ENCODE data around the gene OTOG.
A peak's percentile ranks its signal among the peaks of the same experiment; 100 is the strongest.

Gene OTOG, protein sequence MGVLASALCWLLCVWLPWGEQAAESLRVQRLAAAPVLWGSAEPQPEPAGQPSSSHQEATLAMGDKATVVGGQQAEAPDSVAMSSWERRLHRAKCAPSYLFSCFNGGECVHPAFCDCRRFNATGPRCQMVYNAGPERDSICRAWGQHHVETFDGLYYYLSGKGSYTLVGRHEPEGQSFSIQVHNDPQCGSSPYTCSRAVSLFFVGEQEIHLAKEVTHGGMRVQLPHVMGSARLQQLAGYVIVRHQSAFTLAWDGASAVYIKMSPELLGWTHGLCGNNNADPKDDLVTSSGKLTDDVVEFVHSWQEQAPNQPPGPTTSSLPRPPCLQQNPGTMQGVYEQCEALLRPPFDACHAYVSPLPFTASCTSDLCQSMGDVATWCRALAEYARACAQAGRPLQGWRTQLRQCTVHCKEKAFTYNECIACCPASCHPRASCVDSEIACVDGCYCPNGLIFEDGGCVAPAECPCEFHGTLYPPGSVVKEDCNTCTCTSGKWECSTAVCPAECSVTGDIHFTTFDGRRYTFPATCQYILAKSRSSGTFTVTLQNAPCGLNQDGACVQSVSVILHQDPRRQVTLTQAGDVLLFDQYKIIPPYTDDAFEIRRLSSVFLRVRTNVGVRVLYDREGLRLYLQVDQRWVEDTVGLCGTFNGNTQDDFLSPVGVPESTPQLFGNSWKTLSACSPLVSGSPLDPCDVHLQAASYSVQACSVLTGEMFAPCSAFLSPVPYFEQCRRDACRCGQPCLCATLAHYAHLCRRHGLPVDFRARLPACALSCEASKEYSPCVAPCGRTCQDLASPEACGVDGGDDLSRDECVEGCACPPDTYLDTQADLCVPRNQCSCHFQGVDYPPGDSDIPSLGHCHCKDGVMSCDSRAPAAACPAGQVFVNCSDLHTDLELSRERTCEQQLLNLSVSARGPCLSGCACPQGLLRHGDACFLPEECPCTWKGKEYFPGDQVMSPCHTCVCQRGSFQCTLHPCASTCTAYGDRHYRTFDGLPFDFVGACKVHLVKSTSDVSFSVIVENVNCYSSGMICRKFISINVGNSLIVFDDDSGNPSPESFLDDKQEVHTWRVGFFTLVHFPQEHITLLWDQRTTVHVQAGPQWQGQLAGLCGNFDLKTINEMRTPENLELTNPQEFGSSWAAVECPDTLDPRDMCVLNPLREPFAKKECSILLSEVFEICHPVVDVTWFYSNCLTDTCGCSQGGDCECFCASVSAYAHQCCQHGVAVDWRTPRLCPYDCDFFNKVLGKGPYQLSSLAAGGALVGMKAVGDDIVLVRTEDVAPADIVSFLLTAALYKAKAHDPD (N-terminal part only)

DNA sequence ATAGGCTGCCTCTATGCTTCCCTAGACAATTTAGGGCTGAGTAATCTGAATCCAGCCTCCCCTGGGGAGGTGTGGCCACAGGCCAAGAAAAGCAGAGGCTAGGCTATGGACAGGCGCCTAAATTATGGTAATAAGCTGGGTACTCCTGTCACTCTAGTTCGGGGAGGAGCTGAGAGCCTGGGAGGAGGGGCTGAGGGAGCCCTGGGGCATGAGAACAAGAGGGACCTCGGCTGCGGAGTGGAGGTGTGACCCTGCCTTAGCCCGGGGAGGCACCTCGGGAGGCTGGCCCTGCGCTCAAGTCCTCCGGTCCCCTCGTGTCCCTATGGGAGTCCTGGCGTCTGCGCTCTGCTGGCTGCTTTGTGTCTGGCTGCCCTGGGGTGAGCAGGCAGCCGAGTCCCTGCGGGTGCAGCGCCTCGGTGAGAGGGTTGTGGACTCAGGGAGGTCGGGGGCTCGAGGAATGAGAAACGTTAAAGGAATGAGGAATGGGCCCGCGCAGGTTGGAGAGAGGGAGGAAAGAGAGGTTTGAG is at the start of gene OTOG:
TSS of gene OTOG (plus strand) at position 209 of the 527 bp plus-strand sequence. CDS start at position 323, 114 bp downstream.
- no peak for DNase-seq

DNA sequence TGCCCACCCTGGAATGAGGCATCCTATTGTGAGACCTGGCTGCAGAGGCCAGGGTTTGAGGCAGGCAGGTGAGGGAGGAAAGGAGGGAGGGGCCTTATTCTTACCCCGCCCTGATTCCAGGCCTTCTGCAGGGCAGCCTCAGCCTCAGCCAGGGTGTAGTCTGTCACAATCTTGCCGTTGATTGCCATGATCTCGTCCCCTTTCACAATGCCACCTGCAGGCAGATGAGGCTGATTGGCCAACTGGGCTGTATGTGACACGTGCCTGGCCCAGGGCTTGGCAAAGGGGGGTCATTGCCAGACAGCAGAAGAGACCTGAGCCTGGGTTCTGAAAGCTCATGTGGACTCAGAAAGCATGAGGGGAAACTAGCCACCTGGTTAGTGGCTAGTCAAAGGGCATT is 49.0 kb upstream of the OTOG start:
- DNase-seq: no peak

DNA sequence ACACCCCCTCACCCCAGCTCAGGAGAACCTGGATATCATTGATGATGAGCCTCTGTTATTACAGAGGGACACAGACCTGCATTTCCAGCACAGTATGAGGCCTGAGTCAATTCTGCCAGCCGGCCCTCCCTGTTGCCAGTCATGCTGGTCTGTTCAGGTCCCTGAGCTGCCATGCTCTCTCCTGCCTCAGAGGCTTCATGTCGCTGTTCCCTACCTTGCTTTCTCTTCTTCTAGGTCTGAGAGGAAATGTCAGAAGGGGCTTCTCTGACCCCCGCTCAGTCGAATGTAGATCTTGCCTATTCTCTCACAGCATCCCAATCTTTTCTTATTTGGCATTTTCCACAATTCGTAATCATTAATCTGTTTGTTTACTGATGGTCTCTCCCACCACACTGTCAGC is 48.6 kb upstream of the OTOG start:
- no peak for DNase-seq

DNA sequence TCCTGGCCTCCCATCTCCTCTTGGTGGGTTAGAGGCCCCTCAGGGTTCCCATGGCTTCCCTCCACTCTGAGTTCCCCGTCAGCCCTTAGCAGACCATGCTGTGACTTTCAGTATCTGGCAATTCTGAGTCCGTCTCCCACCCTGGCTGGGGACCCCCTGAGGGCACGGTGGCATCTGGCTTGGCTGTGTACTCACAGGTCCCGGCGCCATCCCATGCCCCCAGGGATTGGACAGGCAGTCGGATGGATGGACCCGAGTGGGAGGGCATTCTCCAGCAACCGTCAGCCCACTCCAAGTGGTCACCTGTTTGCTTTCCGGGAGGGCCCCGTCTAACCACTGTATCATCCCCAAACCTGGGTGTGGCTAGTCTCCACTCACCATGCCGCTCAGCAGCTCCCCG is 46.4 kb upstream of the OTOG start:
- DNase-seq: no peak

DNA sequence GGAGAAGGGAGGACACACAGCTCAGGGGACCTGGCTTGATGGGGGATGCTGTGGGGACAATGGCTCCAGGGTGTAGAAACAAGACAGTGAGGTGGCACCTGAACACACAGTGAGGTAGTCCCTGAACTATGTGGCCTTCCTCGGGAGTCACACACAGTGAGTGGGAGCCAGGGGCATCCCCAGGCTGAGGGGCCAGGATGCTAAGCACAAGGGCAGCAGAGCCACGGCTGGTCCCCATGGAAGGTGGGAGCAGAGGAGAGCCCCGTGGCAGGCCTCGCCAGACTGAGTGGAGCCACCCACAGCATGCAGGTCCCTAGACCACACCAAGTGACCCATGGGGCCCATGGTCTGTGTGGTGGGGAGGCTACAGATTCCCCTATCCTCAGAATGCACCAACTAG is 44.4 kb upstream of the OTOG start:
- no peak for DNase-seq

DNA sequence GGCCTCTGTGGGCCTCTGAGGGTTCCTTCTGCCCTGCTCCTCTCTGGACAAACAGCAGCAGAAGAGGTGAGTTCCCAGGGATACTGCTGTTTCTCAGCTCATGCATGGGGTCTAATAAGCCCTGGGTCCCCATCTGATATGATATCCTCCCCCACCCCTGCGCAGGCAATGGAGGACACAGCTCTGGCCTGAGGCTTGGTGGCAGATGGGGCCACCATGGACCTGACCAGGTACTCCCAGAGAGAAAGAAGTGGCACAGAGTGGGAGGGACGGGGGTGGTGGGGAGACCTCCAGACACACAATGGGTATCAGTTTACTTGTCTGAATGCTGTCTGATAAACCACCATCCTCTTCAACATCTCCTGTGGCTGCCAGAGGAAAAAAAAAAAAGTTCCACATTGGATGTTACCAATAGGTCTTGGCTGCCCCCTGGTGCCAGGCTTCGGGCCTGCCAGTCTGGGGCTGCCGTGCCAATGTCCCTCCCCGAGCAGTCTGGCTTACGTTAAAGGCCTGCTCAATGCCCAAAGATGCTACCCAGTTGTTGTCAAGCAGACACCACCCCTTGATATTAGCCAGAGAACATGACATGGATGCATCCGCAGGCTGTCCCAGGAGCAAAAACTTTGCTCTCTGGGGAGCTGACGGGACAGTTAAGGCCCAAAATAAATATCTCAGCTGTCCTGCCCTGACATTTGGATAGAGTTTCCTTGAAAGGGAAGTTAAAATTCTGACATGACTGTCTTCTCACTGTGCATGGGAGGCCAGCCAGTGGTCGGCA is 42.5 kb upstream of the OTOG start:
- peak; percentile 67 to 75 for DNase-seq

DNA sequence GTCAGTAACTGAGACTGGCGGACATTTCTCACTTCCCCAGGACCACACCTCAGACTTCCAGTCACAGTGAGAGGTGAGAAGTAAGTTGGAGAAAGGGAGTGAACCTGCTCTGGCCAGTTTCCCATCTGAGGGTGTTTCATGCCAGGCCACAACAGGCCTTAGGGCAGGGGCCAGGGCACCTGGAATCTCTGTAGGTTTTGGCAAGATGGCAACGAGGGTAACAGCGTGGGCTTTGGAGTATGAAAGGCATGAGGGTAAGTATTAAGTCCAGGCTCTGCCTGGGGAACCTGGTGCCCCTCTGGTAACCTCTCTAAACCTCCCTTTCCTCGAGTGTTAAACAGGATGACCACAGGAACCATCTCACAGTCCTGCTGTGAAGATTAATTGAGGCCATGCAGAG is 41.9 kb upstream of the OTOG start:
- no peak for DNase-seq

DNA sequence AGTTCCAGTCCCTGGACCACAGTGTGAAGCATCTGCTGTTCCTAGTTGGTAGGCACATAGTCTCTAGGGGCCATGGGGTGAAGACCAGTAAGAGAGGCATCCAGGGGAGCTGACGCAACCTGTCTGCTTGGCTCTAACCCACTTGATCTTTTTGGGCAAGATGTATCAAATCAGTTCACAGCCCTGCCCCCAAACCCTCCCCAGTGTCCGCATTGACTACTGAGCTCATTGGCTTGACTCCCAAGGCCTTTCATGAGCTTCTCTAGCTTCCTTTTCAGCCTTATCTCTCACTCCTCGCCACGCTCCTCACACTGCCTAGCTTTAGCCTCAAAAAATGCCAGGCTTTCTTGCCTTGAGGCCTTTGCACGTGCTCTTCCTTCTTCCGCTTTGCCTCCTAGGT is 40.7 kb upstream of the OTOG start:
- DNase-seq: no peak

DNA sequence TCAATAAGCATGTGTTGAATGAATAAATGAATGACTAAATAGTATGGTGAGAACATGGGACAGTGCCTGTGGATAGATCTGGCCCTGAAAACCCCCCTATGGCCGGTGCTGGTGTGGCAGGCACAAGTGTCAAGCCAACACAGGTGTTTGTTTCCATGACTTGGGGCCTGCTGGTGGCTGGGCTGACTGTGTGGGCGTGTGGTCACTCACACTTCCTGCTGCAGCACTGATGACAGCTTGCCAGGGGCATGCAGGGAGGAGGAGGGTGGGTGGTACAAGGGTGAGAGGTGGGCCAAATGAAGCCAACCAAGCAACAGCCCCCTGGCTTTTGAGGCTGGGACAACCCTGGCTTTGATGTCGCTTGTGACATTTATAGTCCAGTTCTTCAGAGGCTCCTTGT is 40.1 kb upstream of the OTOG start:
- DNase-seq: no peak

DNA sequence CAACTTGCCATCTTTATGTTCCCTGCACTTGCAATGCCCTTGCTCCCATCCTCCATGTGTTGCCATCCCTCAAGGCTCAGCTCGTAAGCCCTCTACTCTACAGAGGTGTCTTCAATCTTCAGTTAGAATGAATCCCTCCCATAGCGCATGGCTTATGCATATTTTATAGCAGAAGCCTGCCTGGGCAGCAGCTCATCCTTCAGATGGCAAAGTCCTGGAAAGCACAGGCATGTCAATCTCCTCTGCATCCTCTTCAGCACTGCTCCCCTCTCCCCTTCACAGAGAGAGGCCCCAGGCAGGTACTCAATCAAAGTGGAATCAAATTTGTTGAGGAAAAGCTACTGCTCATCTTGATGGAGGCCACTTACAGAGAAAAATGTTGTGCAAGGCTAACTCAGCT is 39.3 kb upstream of the OTOG start:
- DNase-seq: no peak

DNA sequence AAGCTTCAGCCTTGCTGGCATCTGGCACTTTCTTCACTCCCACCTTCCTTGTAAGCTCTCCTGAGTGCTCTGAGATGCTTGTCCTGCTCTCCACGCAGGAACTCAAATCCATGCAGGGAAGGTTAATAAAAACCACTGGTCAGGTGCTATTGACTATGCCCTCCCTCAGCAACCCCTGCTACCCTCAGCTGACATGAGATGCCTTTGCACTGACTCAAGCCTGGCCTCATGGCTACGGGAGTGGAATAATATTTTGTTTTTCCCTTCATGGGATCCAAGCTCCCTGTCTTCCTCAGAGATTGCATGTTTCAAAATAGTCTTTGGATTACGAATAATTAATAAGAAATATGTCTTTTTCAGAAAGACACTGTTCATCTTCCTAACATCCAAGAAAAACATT is 38.8 kb upstream of the OTOG start:
- no peak for DNase-seq

DNA sequence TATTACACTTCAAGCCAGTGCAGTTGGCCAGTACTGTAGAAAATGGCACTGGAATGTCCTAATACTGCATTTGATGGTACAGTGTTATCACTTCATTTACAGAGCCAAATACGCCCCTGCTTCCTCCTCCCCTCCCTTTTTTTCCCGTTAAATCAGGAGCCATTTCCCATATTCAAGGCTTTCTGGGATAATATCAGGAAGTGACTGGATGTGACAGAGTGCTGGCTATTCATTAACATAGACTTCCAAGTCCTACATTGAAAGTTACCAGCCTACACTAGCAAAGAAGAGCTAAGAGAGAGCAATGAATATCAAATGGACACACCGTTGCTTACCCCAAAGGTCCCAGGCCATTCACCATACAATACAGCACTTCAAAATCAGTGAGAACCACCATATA is 38.3 kb upstream of the OTOG start:
- no peak for DNase-seq

DNA sequence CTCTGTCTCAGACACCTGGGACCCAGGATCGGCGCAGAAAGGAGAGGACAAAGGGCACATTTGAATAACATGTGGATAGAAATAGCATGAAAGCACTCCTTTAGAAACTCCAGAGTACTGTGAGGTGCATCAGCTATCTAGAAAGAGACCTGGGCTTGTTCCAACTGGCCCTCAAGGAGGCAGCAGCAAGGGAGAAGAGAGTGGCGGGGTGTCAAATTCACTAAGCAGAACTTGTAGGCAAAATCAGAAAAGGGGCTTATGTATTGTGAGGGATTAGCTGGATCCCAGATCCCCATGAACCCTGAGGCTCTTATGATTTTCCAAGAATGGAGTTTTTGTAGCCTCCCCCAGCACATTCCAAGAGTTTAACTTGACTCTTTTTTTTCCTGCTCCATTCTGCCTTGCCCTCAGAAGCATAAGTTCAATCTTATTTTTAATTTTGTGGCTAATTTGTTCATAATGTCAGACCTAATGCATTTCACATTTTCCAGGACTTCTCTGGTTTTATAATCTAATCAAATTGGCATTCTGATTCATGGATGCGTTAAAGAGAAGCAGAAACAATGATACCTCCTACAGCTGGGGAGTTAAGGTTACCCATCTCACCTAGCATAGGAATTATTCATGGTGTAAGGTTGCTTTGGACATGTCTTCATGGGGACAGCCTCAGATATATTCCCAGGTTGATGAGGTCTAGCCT is 36.4 kb upstream of the OTOG start:
- no peak for DNase-seq

DNA sequence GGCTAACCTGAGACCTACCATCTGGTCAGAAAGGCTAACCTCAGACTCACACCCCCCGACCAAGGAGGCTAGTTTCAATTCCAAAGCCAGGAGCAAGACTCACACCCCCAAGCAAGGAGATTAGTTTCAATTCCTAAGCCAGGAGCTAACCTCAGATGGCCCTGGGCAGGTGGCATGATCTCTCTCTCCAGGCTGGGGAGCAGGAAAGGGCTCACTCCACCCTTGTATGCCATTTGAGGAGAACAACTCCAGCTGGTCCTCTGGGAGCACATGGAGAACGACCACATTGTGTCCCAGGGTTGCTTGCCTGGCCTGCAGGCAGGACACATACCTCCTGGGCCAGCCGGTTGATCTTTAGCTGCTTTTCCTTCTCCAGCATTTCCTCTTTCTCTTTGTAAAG is 35.5 kb upstream of the OTOG start:
- DNase-seq: no peak

DNA sequence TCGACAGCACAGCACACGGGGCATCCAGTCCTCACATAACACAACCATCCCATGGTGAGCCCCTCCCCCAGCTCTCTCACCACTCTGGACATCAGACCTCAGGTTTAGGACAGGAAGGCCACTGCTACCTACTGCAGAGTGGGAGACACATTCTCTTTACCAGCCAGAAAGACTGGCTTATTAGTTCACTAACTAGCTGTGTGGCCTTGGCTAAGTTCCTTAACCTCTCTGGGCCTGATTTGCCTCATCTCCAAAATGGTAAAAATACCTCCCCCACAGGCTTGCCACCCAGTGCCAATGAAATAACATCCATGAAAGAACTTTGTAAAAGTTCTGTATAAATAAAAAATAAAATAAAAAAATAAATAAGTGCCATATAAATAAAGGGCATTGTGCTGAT is 35.0 kb upstream of the OTOG start:
- DNase-seq: no peak

DNA sequence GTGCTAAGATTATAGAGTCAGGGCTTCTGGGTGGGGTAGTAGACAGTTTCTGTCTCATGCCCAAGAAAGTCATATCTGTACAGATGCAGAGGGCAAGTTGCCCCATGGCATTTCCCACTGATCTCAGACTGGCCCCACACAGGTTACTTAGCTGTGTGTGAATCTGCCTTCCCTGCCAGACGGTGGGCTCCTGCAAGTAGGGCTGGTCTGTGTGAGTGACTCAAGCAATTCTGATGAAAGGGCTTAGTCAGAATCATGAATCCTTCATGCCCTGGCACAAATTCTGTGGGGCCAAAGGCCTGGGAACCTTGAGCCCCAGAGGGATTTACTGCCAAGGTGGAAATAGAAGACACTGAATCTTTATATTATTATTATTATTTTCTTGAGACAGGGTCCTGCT is 33.2 kb upstream of the OTOG start:
- DNase-seq: no peak

DNA sequence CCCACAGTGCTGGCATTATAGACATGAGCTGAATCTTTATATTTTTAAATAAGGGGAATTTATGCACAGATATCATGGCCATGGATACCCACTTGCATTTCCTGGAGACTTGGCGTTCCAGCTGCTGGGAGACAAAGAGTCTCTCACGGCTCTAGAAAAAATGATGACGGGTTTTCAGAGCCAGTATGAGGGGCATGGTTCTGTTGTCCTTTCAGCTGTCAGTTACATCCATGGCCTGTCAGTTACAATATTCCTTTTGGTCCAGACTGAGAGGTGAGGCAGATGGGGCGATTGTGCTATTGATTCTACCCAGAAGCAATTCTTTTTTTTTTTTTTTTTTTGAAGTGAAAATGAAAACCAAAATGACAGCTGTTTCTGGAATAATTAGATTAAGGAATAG is 32.6 kb upstream of the OTOG start:
- DNase-seq: no peak

DNA sequence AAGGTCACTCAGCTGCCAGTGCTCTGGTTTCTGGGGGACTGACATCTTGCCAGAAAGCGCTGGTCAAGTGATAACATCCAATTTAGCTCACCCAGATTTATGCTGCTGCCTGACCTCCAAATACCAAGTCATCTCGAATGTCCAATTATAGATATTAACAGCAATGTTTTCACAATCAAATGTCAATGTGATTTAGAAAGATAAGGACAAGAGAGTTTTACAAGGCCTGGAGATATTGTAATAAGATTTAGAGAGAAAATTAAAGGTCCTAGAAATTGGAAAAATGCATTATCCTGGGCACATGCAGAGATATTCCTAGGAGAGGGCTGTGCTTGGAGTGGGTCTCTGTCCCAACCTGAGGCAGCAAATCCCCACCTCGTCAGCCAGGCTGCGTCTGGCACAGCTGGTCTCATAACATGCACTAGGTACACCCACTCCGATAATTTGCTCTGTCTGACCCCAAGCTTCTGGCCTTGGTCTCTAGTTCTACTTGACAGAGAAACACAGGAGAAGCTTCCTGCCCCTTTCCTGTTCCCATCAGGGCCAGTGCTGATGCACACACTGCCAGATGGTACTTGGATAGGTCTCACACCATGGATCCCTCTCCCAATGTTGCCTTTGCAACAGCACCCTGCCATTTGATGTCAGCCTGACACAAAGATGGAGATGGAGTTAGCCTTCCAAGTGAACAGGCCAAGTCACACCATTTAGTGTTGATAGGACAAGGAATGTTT is 31.4 kb upstream of the OTOG start:
- DNase-seq: no peak

DNA sequence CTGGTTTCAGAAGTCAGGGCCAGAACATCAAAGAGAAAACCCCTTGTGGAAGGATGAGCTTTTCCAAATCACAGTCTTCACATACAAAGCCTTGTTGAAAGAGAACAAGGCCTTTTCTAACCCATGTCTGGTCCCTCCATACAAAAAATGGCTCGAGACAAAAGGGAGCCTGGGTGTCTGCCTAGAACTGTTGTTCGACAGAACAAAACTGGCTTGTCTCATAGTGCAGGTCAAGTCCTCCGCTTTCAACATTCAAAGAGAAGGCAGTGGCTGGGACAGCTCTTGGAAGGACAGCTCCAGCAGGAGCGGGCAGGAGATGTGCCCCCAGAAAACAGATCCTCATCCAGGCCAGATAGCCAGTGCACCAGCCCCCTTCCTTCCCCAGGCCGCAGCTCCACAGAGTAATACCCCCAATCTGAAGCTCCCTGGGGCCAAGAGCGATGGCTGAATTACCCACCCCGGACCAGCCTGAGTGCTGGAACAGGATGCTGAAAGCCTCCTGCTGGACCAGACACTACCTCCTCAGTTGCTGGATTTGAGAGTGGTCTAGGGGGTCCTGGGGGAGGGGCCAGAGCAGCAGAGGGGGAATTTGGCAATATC is 30.4 kb upstream of the OTOG start:
- no peak for DNase-seq

DNA sequence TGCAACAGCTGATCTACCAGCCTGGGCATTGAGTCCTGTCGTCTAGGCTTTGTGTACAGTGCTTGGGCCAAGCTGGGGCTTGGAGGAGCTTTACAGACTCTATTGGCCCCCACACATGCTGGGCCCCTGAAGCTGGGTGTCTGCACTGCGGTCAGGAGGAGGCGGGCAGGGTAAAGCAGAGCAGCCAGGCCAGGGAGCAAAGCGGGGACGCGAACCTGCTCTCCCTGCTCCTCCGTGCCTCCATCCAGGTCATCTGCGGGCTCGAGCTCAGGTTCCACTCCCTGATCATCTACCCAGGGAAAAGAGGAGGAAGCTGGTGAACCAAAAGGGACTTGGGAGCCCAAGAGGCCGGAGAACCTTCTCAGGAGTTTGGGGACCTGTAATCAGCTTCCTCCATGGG is 29.9 kb upstream of the OTOG start:
- no peak for DNase-seq

Data from CD4-positive, alpha-beta T cell treated with Interferon alpha-2 for 1 hour (primary cell).